GM23248 (cell line): ENCODE measurements around the gene TMEM43.

ENCODE experiments used
- EZH2 ChIP-seq: fragments of 200-600 bp; sonication (generic); IDR thresholded peaks from 2 replicates; pipeline ENCODE4 v1.6.1; 2018; ENCODE audit warnings: antibody characterized with exemption, mild to moderate bottlenecking; ENCODE audit not compliant: insufficient read depth, poor library complexity, severe bottlenecking
- EZH2phosphoT487 ChIP-seq: fragments of 200-600 bp; sonication (generic); IDR thresholded peaks from 2 replicates; pipeline ENCODE4 v1.6.1; 2018; ENCODE audit warnings: antibody characterized with exemption, moderate library complexity, mild to moderate bottlenecking, low read depth; ENCODE audit not compliant: insufficient read depth

GRCh38 chr3:14152233-14152962 is 27.5 kb downstream of the TMEM43 start:
- TF ChIP-seq EZH2 (no peak), EZH2phosphoT487 (no peak)
